ENCODE data around the gene CP. TPM values are rescaled to one million over a fixed set of nuclear protein-coding genes. Genes with fewer than 3 reads are reported as not detected.

Gene CP
- total and polyA plus RNA-seq, 9 of the 15 experiments (the other 6 are each of a cell fraction or from before 2014, with no cell fraction given) = 0.30 to 0.75 TPM; not detected in 7

GRCh38 chr3:149129326-149130205 lies 92.1 kb downstream of the CP start, which contains the start of gene HPS3 (continued):
- TF ChIP-seq BRF2 (IDR thresholded peaks at IDR 0.05; ENCODE audit: borderline replicate concordance, insufficient read depth, insufficient read length) = no peak
- TF ChIP-seq ZBTB1 (CRISPR knock-in tag; IDR thresholded peaks at IDR 0.05; ENCODE audit: borderline replicate concordance, low read depth) = no peak; the same call in 1 of the 2 replicates
- TF ChIP-seq MYBL2 (IDR thresholded peaks at IDR 0.05; ENCODE audit: low read depth) = no peak
- TF ChIP-seq MYBL2 (CRISPR knock-in tag; IDR thresholded peaks at IDR 0.05; ENCODE audit: borderline replicate concordance) = no peak
- peak; percentile 60 for TF ChIP-seq JUND (IDR thresholded peaks at IDR 0.05; ENCODE audit: borderline replicate concordance, low read depth, low read length)
- peak; percentile 50; the same call in 1 of the 3 replicates for TF ChIP-seq JUND (tag; IDR thresholded peaks at IDR 0.05; ENCODE audit: borderline replicate concordance, low read depth, low read length)
- no peak for TF ChIP-seq TCF3 (CRISPR knock-in tag; IDR thresholded peaks at IDR 0.05)
- TF ChIP-seq TARDBP (IDR thresholded peaks at IDR 0.05) = no peak
- TF ChIP-seq DIDO1 (tag; IDR thresholded peaks at IDR 0.05; ENCODE audit: low read depth) = peak; percentile 52; the same call in 1 of the 2 replicates
- no peak for TF ChIP-seq ZFPM2 (CRISPR knock-in tag; IDR thresholded peaks at IDR 0.05)
- TF ChIP-seq MEF2D (tag; conservative IDR thresholded peaks at IDR 0.05; ENCODE audit: low read depth) = no peak
- no peak for TF ChIP-seq SMARCA5 (IDR thresholded peaks at IDR 0.05)
- no peak for TF ChIP-seq RBM34 (IDR thresholded peaks at IDR 0.05; ENCODE audit: borderline replicate concordance, insufficient read depth, low read length)
- TF ChIP-seq YY1 (IDR thresholded peaks at IDR 0.05; ENCODE audit: borderline replicate concordance in 1 of 3, control insufficient read depth in 1 of 3, extremely low read depth in 1 of 3, insufficient read depth in 3 of 3, insufficient read length in 1 of 3, insufficient replicate concordance in 2 of 3, low read depth in 1 of 3, low read length in 2 of 3) = peak in 1 of 3 experiments; percentile 27
- TF ChIP-seq GMEB1 (CRISPR knock-in tag; IDR thresholded peaks at IDR 0.05) = peak; percentile 50; the same call in 1 of the 2 replicates
- TF ChIP-seq AFF1 (IDR thresholded peaks at IDR 0.05; ENCODE audit: low read depth in 1 of 2, partially characterized antibody in 2 of 2) = no peak
- peak; percentile 20; the same call in 1 of the 2 replicates for TF ChIP-seq ZKSCAN1 (IDR thresholded peaks at IDR 0.05; ENCODE audit: low read depth, low read length)
- TF ChIP-seq ARID2 (IDR thresholded peaks at IDR 0.05) = no peak
- TF ChIP-seq KAT8 (IDR thresholded peaks at IDR 0.05; ENCODE audit: low read depth) = no peak
- no peak for TF ChIP-seq ZSCAN32 (CRISPR knock-in tag; IDR thresholded peaks at IDR 0.05)
- TF ChIP-seq SNRNP70 (optimal IDR thresholded peaks at IDR 0.05; ENCODE audit: low read depth, low read length) = no peak
